Thyroid gland (tissue), 4 donors: Measurements from ENCODE around the gene C7orf25. TPM values are rescaled to one million over a fixed set of nuclear protein-coding genes. Genes with fewer than 3 reads are reported as not detected.

Source experiments
- DNase-seq, 2 donors: peaks; one replicate each; pipeline ENCODE4 v3.0.0-alpha.2; 2019
- H3K27ac ChIP-seq, 3 donors: fragments of 200-600 bp; sonication (generic); 1 replicate in 2 of 3; 2 replicates in 1 of 3; pipeline ENCODE4 v1.5.1; 2016 to 2019; ENCODE audit warnings: mild to moderate bottlenecking in 1 of 3, moderate library complexity in 1 of 3
- H3K27me3 ChIP-seq: fragments of 200-600 bp; sonication (generic); one replicate; pipeline ENCODE4 v1.5.1; 2019
- H3K36me3 ChIP-seq, 2 donors: fragments of 200-600 bp; sonication (generic); one replicate each; pipeline ENCODE4 v1.5.1; 2016 to 2019
- H3K4me1 ChIP-seq, 2 donors: fragments of 200-600 bp; sonication (generic); one replicate each; pipeline ENCODE4 v1.5.1; 2017 to 2019
- H3K4me3 ChIP-seq, 3 donors: fragments of 200-600 bp; sonication (generic); replicated peaks in 1 of 3; 1 replicate in 2 of 3; 2 replicates in 1 of 3; pipeline ENCODE4 v1.5.1; 2016; ENCODE audit warnings: mild to moderate bottlenecking in 1 of 3
- H3K9me3 ChIP-seq: fragments of 200-600 bp; sonication (generic); one replicate; pipeline ENCODE4 v1.5.1; 2017
- CTCF ChIP-seq, 6 experiments: fragments of 200-600 bp in 3 of 6; fragments of 450-650 bp in 3 of 6; sonication (generic) in 3 of 6; IDR thresholded peaks; one replicate each; pipeline ENCODE4 v1.5.1; 2016 to 2019; ENCODE audit warnings: antibody characterized with exemption in 6 of 6, mild to moderate bottlenecking in 2 of 6, inconsistent platforms in 1 of 6, moderate library complexity in 1 of 6
- POLR2A ChIP-seq, 2 donors: fragments of 450-650 bp; IDR thresholded peaks; one replicate each; pipeline ENCODE4 v1.6.1; 2017; ENCODE audit warnings: antibody characterized with exemption in 2 of 2, mild to moderate bottlenecking in 2 of 2, moderate library complexity in 1 of 2
- WGBS, 2 donors: methylation state at CpG; one replicate each; pipeline ENCODE4 v1.1.5; 2017; 5-methylcytosine and 5-hydroxymethylcytosine counted together
- intact Hi-C: fragments of 100-400 bp; cut with DNase I; formaldehyde crosslinking; loops from one replicate; pipeline ENCODE4 v1.15.1; 2023
- total RNA-seq, 4 donors: library from RNA; depleted of rRNA; stranded (reverse); fragments of >200 nt; gene quantifications; one replicate each; pipeline ENCODE4 v1.2.3, GENCODE V29; 2016

Gene C7orf25
- total RNA-seq, 4 donors from 2014 or later = 12.5 to 18.9 (median 14.9) TPM

- Histone ChIP-seq H3K27me3 (no peaks in the 10 kb centered on the region), H3K36me3 (peaks cover 20 to 26% of the 10 kb centered on the region in 2 donors), H3K9me3 (no peaks in the 10 kb centered on the region), H3K4me1 (peaks cover 27 to 28% of the 10 kb centered on the region in 2 donors), H3K4me3 (peak overlapping the region in 2 of 3 donors; percentile 57 to 98), H3K27ac (no peak overlapping the region)
- DNase-seq = no peak
- 11 to 16% methylated on average over 5 of the region's 5 CpGs for WGBS, 2 donors
- intact Hi-C loops = no loop called here
- TF ChIP-seq POLR2A (IDR thresholded peaks at IDR 0.05) = no peak
- no peak for TF ChIP-seq CTCF (IDR thresholded peaks at IDR 0.05)
These were observed 19.0 kb upstream of the C7orf25 start for GRCh38 chr7:42930889-42931288.

GRCh38 chr7:42929449-42929848, 17.6 kb upstream of the C7orf25 start:
- Histone ChIP-seq H3K27me3 (no peaks in the 10 kb centered on the region), H3K9me3 (no peaks in the 10 kb centered on the region), H3K4me3 (no peak overlapping the region), H3K4me1 (peaks cover 27% of the 10 kb centered on the region in 2 donors), H3K36me3 (peaks cover 15 to 20% of the 10 kb centered on the region in 2 donors), H3K27ac (no peak overlapping the region)
- DNase-seq = no peak
- 57 to 60% methylated on average over 3 of the region's 3 CpGs for WGBS, 2 donors
- TF ChIP-seq POLR2A (IDR thresholded peaks at IDR 0.05) = no peak
- TF ChIP-seq CTCF (IDR thresholded peaks at IDR 0.05) = no peak
- intact Hi-C loops = no loop called here

GRCh38 chr7:42928754-42929153, 16.9 kb upstream of the C7orf25 start:
- peaks cover 21 to 27% of the 10 kb centered on the region in 2 donors for H3K36me3 ChIP-seq
- H3K4me3 ChIP-seq = no peak overlapping the region
- H3K27me3 ChIP-seq = no peaks in the 10 kb centered on the region
- WGBS, 2 donors = 58 to 63% methylated on average over 3 of the region's 3 CpGs
- H3K9me3 ChIP-seq = no peaks in the 10 kb centered on the region
- TF ChIP-seq POLR2A (IDR thresholded peaks at IDR 0.05) (no peak), CTCF (IDR thresholded peaks at IDR 0.05) (no peak)
- no peak for DNase-seq
- H3K27ac ChIP-seq = no peak overlapping the region
- H3K4me1 ChIP-seq = peaks cover 23 to 25% of the 10 kb centered on the region in 2 donors
- intact Hi-C loops = no loop called here

GRCh38 chr7:42926204-42926603, 14.3 kb upstream of the C7orf25 start:
- no peak for DNase-seq
- no peak overlapping the region for H3K4me3 ChIP-seq
- no peaks in the 10 kb centered on the region for H3K9me3 ChIP-seq
- intact Hi-C loops = no loop called here
- H3K27me3 ChIP-seq = no peaks in the 10 kb centered on the region
- H3K4me1 ChIP-seq = peaks cover 17 to 18% of the 10 kb centered on the region in 2 donors
- no peak for TF ChIP-seq POLR2A (IDR thresholded peaks at IDR 0.05)
- no peak for TF ChIP-seq CTCF (IDR thresholded peaks at IDR 0.05)
- H3K36me3 ChIP-seq = peaks cover 36 to 48% of the 10 kb centered on the region in 2 donors
- 85 to 94% methylated on average over 5 of the region's 5 CpGs for WGBS, 2 donors
- no peak overlapping the region for H3K27ac ChIP-seq

- no peak for TF ChIP-seq POLR2A (IDR thresholded peaks at IDR 0.05)
- intact Hi-C loops = no loop called here
- H3K4me3 ChIP-seq = no peak overlapping the region
- H3K36me3 ChIP-seq = peaks cover 41 to 48% of the 10 kb centered on the region in 2 donors
- no peak for DNase-seq
- H3K4me1 ChIP-seq = peaks cover 11 to 13% of the 10 kb centered on the region in 2 donors
- H3K9me3 ChIP-seq = no peaks in the 10 kb centered on the region
- H3K27ac ChIP-seq = no peak overlapping the region
- WGBS, 2 donors = 95 to 100% methylated on average over 1 of the region's 1 CpG
- H3K27me3 ChIP-seq = no peaks in the 10 kb centered on the region
These were observed 13.8 kb upstream of the C7orf25 start for GRCh38 chr7:42925630-42926029.
